ENCODE data around the gene BICD1.

GRCh38 chr12:32163596-32163995 lies 56.9 kb downstream of the BICD1 start:
- TF ChIP-seq CTCF (conservative IDR thresholded peaks at IDR 0.05; ENCODE audit: low read depth in 2 of 2) = no peak
- no peak for TF ChIP-seq ZNF114 (CRISPR knock-in tag; IDR thresholded peaks at IDR 0.05)
- no peak for TF ChIP-seq REST (IDR thresholded peaks at IDR 0.05; ENCODE audit: unreplicated experiment)
